GM19452 (cell line): Measurements from ENCODE around the gene PPP6R1.

ENCODE experiments used
- ATAC-seq: cut with Tn5 transposase; IDR thresholded peaks from one replicate; pipeline ENCODE4 v1.9.1; 2021; ENCODE audit not compliant: unreplicated experiment

The PPP6R1 gene

DNA sequence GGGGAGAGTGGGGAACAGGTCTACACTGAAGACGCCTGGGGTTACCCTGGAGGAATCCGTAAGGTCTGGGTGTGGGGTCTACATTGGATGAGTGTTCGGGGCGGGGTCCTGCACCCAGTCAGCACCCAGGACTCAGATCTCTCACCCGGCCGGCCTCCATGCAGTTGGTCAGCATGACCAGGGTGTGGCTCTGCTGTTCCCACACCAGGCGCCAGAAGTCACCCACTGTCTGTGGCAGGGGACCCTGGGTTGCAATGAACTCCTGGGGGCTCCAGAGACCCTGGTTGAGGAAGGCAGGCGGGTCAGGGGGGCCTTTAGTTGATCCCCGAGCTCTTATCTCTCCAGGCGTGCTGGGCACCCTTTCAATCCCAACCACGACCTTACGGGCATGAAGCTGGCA, 72.7 kb downstream of the PPP6R1 start:
- no peak for ATAC-seq

DNA sequence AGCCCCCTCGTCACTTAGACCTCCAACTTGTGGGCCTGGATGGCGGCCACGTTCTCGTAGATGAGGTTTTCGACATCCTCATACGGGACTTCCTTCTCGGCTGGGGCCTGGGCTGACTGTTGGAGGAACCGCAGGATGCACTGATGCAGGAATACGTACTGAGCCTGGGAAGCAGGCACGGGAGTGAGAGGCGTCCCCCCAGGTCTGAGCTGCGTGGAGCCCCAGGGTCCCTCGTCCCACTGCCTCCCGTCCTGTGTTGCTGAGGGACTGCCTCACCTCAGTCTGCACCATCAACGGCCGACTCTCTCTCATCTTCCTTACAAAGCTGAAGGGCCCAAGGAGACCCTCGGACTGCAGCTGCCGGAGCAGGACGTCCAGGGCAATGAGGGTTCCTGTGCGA, 77.1 kb downstream of the PPP6R1 start:
- no peak for ATAC-seq
